Stimulated activated CD4-positive, alpha-beta T cell treated with anti-CD3 and anti-CD28 coated beads, Interleukin-1b, Interleukin-23, amount 100 ng/mL, for 24 hours (primary cell): Measurements from ENCODE around the gene NDUFA11.

Experiments used
- DNase-seq, 4 experiments: peaks; one replicate each; pipeline ENCODE4 v3.0.0-alpha.2; 2020; ENCODE audit warnings: low read depth in 4 of 4, low spot score in 1 of 4

NDUFA11 gene

GRCh38 chr19:5908773-5909442 lies 5.3 kb upstream of the NDUFA11 start:
- no peak for DNase-seq

- DNase-seq = no peak
Measured at GRCh38 chr19:5907241-5907640, 3.7 kb upstream of the NDUFA11 start.

- DNase-seq = no peak
Measured at GRCh38 chr19:5905114-5905778, 1.7 kb upstream of the NDUFA11 start.

- peak; percentile 98 to 100 (median 100) for DNase-seq
Measured at GRCh38 chr19:5904352-5905113, 943 bp upstream of the NDUFA11 start, which contains the start of gene VMAC. VMAC (plus strand) TSS chr19:5904872; CDS start chr19:5904891, 19 bp downstream.

- DNase-seq = no peak
Measured at GRCh38 chr19:5903056-5903623, 450 bp downstream of the NDUFA11 start.

- DNase-seq = no peak
Measured at GRCh38 chr19:5900976-5901375, 2.6 kb downstream of the NDUFA11 start.

- no peak for DNase-seq
Measured at GRCh38 chr19:5899728-5900526, 3.7 kb downstream of the NDUFA11 start.

GRCh38 chr19:5897189-5897969 lies 6.2 kb downstream of the NDUFA11 start:
- DNase-seq = no peak

GRCh38 chr19:5896365-5897076 lies 7.1 kb downstream of the NDUFA11 start:
- DNase-seq = no peak

GRCh38 chr19:5895890-5896289 lies 7.7 kb downstream of the NDUFA11 start:
- no peak for DNase-seq

GRCh38 chr19:5895409-5895808 lies 8.2 kb downstream of the NDUFA11 start:
- DNase-seq = no peak

GRCh38 chr19:5894704-5895349 lies 8.8 kb downstream of the NDUFA11 start:
- no peak for DNase-seq

GRCh38 chr19:5893907-5894703 lies 9.5 kb downstream of the NDUFA11 start:
- DNase-seq = no peak

- no peak for DNase-seq
Measured at GRCh38 chr19:5893296-5893903, 10.2 kb downstream of the NDUFA11 start.

GRCh38 chr19:5892772-5893275 lies 10.8 kb downstream of the NDUFA11 start:
- no peak for DNase-seq

- no peak for DNase-seq
Measured at GRCh38 chr19:5891938-5892771, 11.4 kb downstream of the NDUFA11 start.

GRCh38 chr19:5891572-5891937 lies 12.0 kb downstream of the NDUFA11 start:
- no peak for DNase-seq
